SK-N-MC (cell line): ENCODE data around the gene SH3PXD2B.

Experiments used
- EZH2 ChIP-seq: fragments of 200-600 bp; sonication (generic); IDR thresholded peaks from one replicate; pipeline ENCODE4 v1.6.1; 2017; ENCODE audit warnings: antibody characterized with exemption
- FOXP2 ChIP-seq: optimal IDR thresholded peaks from 2 replicates; pipeline ENCODE3; 2011; ENCODE audit warnings: mild to moderate bottlenecking, moderate library complexity; ENCODE audit not compliant: insufficient read depth; ENCODE audit errors: extremely low read length, control extremely low read depth
- POLR2AphosphoS5 ChIP-seq: IDR thresholded peaks from 2 replicates; pipeline ENCODE4 v1.6.1; 2012; ENCODE audit warnings: mild to moderate bottlenecking, low read depth, low read length, borderline replicate concordance

DNA sequence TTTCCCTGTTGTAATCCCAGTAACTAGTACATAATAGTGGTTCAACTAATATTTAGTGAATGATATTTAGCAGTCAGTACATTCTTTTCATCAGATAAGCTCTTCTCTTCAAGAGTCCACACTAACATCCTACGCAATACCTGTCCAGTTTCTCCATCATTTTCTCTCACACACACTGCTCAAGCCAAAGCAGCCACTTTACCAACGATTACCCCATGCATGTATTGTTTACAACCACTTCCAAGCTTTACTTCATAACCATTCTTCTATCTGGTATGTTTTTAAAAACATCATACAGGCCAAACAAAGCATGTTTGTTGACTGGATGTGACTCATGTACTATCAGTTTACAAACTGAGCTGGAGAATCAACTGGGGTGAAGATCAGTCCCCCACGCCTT, 178.1 kb downstream of the SH3PXD2B start:
- TF ChIP-seq POLR2AphosphoS5 (no peak), EZH2 (no peak), FOXP2 (no peak)
